OCI-LY7 (cell line): ENCODE measurements around the gene ENGASE. TPM values are rescaled to one million over a fixed set of nuclear protein-coding genes. Genes with fewer than 3 reads are reported as not detected.

ENCODE experiments used
- BruUV-seq: library from RNA; stranded (reverse); fragments of 400-500 nt; replicated peaks from 2 replicates; lab custom pipeline; 2021; lab: Mats Ljungman, UMichigan
- CTCF ChIA-PET: fragments of 300-600 bp; sonication (Branson Sonifier 250); formaldehyde crosslinking; loops from one replicate; lab custom pipeline; 2022; ENCODE audit warnings: antibody characterized with exemption; ENCODE audit not compliant: unreplicated experiment; lab: Charles Lee
- POLR2A ChIA-PET: fragments of 300-600 bp; sonication (Branson Sonifier 250); formaldehyde crosslinking; loops from one replicate; lab custom pipeline; 2022; ENCODE audit warnings: antibody characterized with exemption; lab: Charles Lee
- DNase-seq: peaks from one replicate; pipeline ENCODE4 v3.0.0-alpha.2; 2015; ENCODE audit warnings: low spot score
- H2AFZ ChIP-seq: fragments of 200-600 bp; sonication (generic), shearing (Covaris generic); 2 replicates; pipeline ENCODE4 v1.6.1; 2014; ENCODE audit warnings: mild to moderate bottlenecking, antibody characterized with exemption, low read length, moderate library complexity
- H3K27ac ChIP-seq: fragments of 200-600 bp; sonication (generic); 2 replicates; pipeline ENCODE4 v1.5.1; 2014; ENCODE audit warnings: mixed run types, low read depth, mild to moderate bottlenecking, moderate library complexity, low read length, inconsistent platforms; ENCODE audit not compliant: poor library complexity, severe bottlenecking
- H3K36me3 ChIP-seq: fragments of 200-600 bp; sonication (generic); 2 replicates; pipeline ENCODE4 v1.6.1; 2014; ENCODE audit warnings: mild to moderate bottlenecking, antibody characterized with exemption, low read length, moderate library complexity, mixed read lengths; ENCODE audit not compliant: insufficient read depth
- H3K4me1 ChIP-seq: fragments of 200-600 bp; sonication (generic); 2 replicates; pipeline ENCODE4 v1.5.1; 2014; ENCODE audit warnings: mild to moderate bottlenecking, low read length; ENCODE audit not compliant: insufficient read depth, poor library complexity, severe bottlenecking
- H3K4me2 ChIP-seq: fragments of 200-600 bp; sonication (generic); 2 replicates; pipeline ENCODE4 v1.6.1; 2014; ENCODE audit warnings: mild to moderate bottlenecking, low read length
- H3K4me3 ChIP-seq: fragments of 200-600 bp; sonication (generic); 2 replicates; pipeline ENCODE4 v1.5.1; 2014; ENCODE audit warnings: mild to moderate bottlenecking, low read depth, low read length; ENCODE audit not compliant: poor library complexity, severe bottlenecking
- H3K79me2 ChIP-seq: fragments of 200-600 bp; sonication (generic); 2 replicates; pipeline ENCODE4 v1.6.1; 2016; ENCODE audit warnings: low read depth, mild to moderate bottlenecking, low read length, moderate library complexity, mixed read lengths; ENCODE audit not compliant: insufficient read depth
- H3K9me2 ChIP-seq: fragments of 200-600 bp; sonication (generic); 2 replicates; pipeline ENCODE4 v1.6.1; 2016; ENCODE audit warnings: mild to moderate bottlenecking, low read length, mixed read lengths; ENCODE audit not compliant: insufficient read depth
- H3K9me3 ChIP-seq: fragments of 200-600 bp; sonication (generic); 2 replicates; pipeline ENCODE4 v1.6.1; 2014; ENCODE audit warnings: mild to moderate bottlenecking, mixed run types, low read length, mixed read lengths
- H4K20me1 ChIP-seq: fragments of 200-600 bp; sonication (generic); 2 replicates; pipeline ENCODE4 v1.6.1; 2014; ENCODE audit warnings: mild to moderate bottlenecking, antibody characterized with exemption, low read length, moderate library complexity, mixed read lengths; ENCODE audit not compliant: insufficient read depth
- CTCF ChIP-seq: fragments of 200-600 bp; sonication (generic); conservative IDR thresholded peaks from 2 replicates; pipeline ENCODE4 v1.5.1; 2014; ENCODE audit warnings: mild to moderate bottlenecking, antibody characterized with exemption, low read length, moderate library complexity, mixed read lengths
- EZH2phosphoT487 ChIP-seq: fragments of 200-600 bp; sonication (generic); IDR thresholded peaks from 2 replicates; pipeline ENCODE4 v1.6.1; 2018; ENCODE audit warnings: low read depth, borderline replicate concordance, mild to moderate bottlenecking, mixed run types, antibody characterized with exemption, low read length, moderate library complexity, mixed read lengths
- intact Hi-C: fragments of 100-400 bp; cut with micrococcal nuclease; formaldehyde crosslinking; loops from one replicate; pipeline ENCODE4 v1.10.0; 2022; ENCODE audit not compliant: unreplicated experiment
- total RNA-seq, 2 experiments: library from RNA; depleted of rRNA in 1 of 2; stranded (reverse); fragments of >200 nt in 1 of 2; shearing (Covaris generic) in 1 of 2; gene quantifications; 2 replicates each; pipeline ENCODE4 v1.2.3, GENCODE V29; 2014 to 2022

ENGASE gene
- total RNA-seq, 2 experiments from 2014 or later: 8.4 to 35.1 TPM

GRCh38 chr17:79054200-79054960 lies 20.2 kb upstream of the ENGASE start:
- ChIA-PET CTCF (no interaction called here), POLR2A (interaction anchor here (0.6 to 0.7 kb wide), 2 partner anchors 13 to 369 kb away, joined by 3 read pairs; no protein-coding TSS in a partner anchor)
- no peak overlapping the region for H3K4me2 ChIP-seq
- no peak for DNase-seq
- no peak overlapping the region for H2AFZ ChIP-seq
- no peaks in the 10 kb centered on the region for H3K9me3 ChIP-seq
- H3K4me3 ChIP-seq: no peak overlapping the region
- H4K20me1 ChIP-seq: no peaks in the 10 kb centered on the region
- intact Hi-C loops: no loop called here
- no TSS peak for BruUV-seq
- H3K79me2 ChIP-seq: no peaks in the 10 kb centered on the region
- no peaks in the 10 kb centered on the region for H3K4me1 ChIP-seq
- no peaks in the 10 kb centered on the region for H3K36me3 ChIP-seq
- H3K9me2 ChIP-seq: no peaks in the 10 kb centered on the region
- H3K27ac ChIP-seq: no peak overlapping the region
- TF ChIP-seq CTCF (no peak), EZH2phosphoT487 (no peak)

- H2AFZ ChIP-seq: no peak overlapping the region
- no peaks in the 10 kb centered on the region for H3K9me2 ChIP-seq
- no peak overlapping the region for H3K4me2 ChIP-seq
- intact Hi-C loops: no loop called here
- H3K4me1 ChIP-seq: no peaks in the 10 kb centered on the region
- H4K20me1 ChIP-seq: no peaks in the 10 kb centered on the region
- H3K27ac ChIP-seq: no peak overlapping the region
- CTCF ChIA-PET: no interaction called here
- no peak for TF ChIP-seq EZH2phosphoT487
- TF ChIP-seq CTCF: no peak
- no peak overlapping the region for H3K4me3 ChIP-seq
- H3K9me3 ChIP-seq: no peaks in the 10 kb centered on the region
- no peaks in the 10 kb centered on the region for H3K36me3 ChIP-seq
- H3K79me2 ChIP-seq: no peaks in the 10 kb centered on the region
- POLR2A ChIA-PET: no interaction called here
- no peak for DNase-seq
- BruUV-seq: no TSS peak
These were observed 19.4 kb upstream of the ENGASE start for GRCh38 chr17:79055197-79055596.

- Histone ChIP-seq H4K20me1 (no peaks in the 10 kb centered on the region), H3K4me2 (no peak overlapping the region), H3K4me3 (no peak overlapping the region), H2AFZ (no peak overlapping the region), H3K9me3 (no peaks in the 10 kb centered on the region), H3K9me2 (no peaks in the 10 kb centered on the region), H3K27ac (no peak overlapping the region), H3K36me3 (no peaks in the 10 kb centered on the region), H3K4me1 (no peaks in the 10 kb centered on the region), H3K79me2 (no peaks in the 10 kb centered on the region)
- intact Hi-C loops: no loop called here
- CTCF ChIA-PET: no interaction called here
- no peak for TF ChIP-seq EZH2phosphoT487
- no peak for TF ChIP-seq CTCF
- no peak for DNase-seq
- POLR2A ChIA-PET: no interaction called here
- BruUV-seq: no TSS peak
These were observed 16.8 kb upstream of the ENGASE start for GRCh38 chr17:79057737-79058385.
